HG03354 (cell line): Measurements from ENCODE around the gene D2HGDH.
A peak's percentile ranks its signal among the peaks of the same experiment; 100 is the strongest.

Experiments used
- ATAC-seq: cut with Tn5 transposase; IDR thresholded peaks from one replicate; pipeline ENCODE4 v1.9.1; 2021; ENCODE audit warnings: mild to moderate bottlenecking; ENCODE audit not compliant: unreplicated experiment, poor library complexity, severe bottlenecking

Gene D2HGDH

DNA sequence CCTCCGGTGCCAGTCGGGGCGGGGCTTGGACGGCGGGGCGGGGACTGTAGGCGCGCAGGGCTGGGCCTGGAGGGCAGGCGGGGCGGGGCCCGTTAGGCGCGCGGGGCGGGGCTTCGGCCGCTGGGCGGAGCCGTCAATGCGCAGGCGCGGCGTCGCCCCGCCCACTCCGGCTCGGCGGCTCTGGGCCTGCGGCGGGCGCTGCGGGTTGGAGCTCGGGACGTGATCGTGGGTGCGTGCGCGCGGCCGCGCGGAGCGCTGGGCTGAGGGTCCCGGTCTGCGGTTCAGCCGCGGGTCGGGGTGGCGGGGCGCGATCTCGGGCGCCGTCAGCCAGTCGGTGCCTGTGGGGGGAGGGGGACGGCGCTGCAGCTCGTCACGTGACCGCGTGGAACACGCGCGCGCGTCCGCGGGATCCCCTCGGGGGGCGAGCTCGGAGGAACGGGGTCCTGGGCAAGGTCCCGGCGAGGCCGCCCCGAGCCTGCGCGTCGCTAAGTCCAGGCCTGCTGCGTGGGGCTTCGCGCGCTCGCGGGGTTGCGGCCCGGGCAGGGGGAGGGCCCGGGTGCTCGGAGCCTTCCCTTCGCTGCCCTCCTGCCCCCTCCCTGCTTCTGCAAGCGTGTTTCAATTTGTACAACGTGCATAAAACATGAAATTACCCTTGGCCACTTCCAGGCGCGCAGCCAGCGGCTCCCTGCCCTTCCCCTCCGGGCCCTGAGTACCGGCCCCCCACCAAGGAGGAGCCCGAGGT is at the start of gene D2HGDH:
Gene D2HGDH, plus strand, starts transcription at position 164 of the 742 bp plus-strand sequence. CDS start 595 bp downstream, outside the sequence.
- ATAC-seq, result peak; percentile 80

DNA sequence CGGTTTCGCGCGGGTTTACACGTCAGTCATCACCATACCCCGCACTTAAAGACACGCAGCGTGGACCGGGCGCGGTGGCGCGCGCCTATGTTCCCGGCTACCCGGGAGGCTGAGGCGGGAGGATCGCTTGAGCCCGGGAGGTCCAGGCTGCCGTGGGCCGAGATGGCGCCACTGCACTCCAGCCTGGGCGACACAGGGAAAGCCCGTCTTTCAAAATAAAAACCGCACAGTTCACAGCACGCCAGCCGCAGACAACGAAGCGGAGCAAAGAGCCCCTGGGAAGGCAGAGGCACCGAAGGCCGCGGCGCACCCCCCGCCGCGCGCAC is 48.1 kb upstream of the D2HGDH start:
- ATAC-seq, result peak; percentile 20

DNA sequence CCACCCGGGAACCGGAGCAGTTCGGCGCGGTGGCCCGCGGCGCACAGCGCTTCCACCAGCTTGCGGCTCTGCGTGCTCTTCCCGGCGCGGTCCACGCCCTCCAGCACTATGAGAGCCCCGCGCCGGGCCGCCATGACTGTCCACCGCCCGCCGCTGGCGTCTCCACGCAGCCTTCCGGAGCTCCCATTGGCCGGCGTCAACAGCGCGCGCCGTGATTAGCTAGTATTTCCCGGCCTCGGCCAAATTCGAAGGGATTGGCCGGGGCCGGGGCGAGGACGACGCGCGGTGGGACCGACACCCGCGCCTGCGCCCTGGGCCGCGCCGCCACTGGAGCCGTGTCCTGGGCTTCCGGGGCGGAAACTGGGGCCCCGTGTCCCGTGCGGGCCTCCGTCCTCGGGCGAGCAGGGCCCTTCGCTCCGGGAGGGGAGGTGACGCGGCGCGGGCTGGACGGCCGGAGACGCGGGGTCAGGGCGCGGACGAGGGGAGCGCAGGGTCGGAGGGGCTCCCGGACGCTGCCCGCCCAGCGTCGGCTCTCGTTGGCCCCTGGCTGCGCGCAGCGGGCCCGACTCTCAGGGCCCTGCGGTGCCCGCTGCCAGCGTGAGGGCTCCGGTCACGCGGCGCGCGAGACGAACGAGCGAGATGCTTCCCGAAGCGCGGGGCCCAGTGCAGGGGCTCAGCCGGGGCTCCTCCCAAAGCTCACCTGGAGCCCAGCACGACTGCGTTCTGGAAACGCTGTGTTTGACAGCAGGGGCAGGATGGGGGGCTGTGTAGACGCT is 47.6 kb upstream of the D2HGDH start, which contains the start of gene DTYMK:
Gene DTYMK, minus strand, starts transcription at position 166 of the 776 bp plus-strand sequence. Its CDS starts 32 bp downstream, at position 134.
- peak; percentile 98 for ATAC-seq

DNA sequence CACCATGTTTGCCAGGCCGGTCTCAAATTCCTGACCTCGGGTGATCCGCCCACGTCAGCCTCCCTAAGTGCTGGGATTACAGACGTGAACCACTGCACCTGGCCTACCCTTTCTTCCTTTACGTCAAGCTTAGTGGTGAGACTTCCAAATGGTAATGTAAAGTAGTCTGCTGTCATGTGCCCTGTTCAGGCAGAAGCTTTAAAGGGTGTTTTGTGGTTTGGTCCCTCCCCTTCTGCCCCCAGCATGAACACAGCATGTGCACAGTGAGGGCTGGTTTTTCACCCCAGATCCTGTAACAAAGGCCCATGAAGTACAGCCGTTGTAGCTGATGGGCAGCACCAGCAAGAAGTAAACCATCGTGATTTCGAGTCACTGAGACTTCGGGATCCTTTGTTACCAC is 45.1 kb upstream of the D2HGDH start:
- no peak for ATAC-seq

DNA sequence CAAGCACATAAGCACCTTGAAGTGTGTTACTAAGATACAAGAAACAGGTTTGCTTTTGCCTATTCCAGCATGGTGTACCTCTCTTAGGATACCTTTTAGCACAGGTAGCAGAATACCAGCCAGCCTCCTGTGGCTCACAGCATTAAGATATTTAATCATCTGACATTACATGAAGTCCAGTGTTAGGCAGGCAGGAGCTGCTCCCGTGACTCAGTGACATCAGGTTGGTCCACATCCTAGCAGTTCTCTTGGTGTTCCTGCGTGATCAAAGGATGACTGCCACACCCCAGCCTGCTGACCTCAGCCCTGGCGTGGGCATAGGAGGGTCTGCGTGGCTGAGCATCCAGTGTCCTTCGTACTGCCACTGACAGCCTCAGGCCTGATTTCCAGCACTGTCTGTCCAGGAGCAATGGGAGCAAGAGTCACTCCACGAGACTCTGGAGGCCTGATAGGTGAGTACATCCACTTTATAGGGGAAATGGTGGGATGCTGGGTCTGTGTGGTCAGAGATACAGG is 44.2 kb upstream of the D2HGDH start:
- ATAC-seq, result no peak

DNA sequence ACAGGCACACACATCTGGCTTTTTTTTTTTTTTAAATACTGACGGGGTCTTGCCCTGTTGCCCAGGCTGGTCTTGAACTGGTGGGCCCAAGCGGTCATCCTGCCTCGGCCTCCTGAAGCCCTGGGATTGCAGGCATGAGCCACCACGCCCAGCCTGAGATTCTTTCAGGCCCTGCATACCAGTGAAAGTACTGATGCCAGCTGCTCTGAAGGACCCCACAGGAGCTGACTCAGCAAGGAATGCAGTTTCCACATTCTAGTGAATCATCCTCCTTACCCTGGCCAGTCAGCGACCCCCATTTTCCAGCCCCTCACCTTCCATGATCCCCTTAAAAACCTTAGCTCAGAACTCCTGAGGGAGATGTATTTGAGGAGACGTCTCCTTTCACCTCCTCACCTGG is 42.0 kb upstream of the D2HGDH start:
- ATAC-seq, result no peak

DNA sequence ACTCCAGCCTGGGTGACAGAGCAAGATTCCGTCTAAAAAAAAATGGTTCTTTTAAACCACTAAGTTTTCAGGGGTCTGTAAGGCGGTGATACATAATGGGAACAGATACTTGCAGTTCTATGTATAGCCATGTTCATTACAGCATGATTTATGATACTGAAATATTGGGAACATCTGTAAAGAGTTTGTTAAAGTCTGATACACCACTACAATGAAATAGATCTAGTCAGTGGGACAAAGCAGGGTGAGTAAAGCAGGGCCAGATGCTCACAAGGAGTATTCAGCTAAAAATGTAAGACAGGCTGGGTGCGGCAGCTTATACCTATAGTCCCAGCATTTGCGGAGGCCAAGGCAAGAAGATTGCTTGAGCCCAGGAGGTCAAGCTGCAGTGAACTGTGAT is 38.8 kb upstream of the D2HGDH start:
- ATAC-seq, result no peak

DNA sequence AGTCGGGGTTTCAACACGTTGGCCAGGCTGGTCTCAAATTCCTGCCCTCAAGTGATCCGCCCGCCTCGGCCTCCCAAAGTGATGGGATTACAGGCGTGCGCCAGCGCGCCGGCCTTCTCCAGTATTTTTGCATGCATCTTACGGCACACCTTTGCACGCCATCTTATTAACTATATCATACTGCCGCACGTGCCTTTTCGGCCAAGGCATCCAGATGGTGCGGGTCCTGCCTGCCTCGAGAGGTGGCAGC is 33.4 kb upstream of the D2HGDH start:
- ATAC-seq, result no peak

DNA sequence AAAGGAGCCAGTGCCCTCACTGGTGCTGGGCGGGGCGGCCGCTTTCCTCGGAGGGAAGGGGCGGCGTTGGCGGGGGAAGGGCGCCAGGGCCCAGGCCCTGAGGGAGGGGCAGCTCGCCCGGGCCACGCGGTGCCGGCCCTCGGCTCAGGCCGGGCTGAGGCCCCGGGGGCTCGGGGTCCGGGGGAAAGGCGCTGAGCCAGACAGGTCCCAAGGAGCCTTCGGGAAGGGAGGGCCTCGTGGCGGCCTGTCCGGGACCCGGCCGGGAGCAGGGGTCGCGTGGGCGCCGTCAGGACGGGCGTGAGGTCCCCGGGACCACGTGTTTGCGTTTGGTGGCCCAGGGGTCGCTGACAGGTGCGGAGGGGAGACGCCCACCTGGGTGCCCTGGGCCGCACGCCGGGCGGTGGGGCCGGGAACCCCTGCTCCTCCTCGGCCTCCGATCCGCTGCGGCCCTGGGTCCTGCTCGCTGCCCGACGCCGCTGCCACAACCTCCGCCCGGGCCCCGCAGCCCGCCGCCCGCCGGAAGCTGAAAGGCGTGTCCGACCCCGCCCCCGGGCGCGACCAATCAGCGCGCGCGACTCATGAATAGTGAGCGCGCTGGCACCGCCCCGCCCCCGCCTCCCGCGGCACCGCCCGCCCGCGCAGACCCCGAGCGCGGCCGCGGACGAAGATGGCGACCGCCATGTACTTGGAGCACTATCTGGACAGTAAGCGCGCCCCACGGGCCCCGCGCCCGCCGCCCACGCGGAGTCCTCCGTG is 32.9 kb upstream of the D2HGDH start, which contains the start of gene ING5:
Gene ING5, plus strand, starts transcription at position 641 of the 756 bp plus-strand sequence. Its CDS starts 27 bp downstream, at position 668.
- peak; percentile 63 for ATAC-seq

DNA sequence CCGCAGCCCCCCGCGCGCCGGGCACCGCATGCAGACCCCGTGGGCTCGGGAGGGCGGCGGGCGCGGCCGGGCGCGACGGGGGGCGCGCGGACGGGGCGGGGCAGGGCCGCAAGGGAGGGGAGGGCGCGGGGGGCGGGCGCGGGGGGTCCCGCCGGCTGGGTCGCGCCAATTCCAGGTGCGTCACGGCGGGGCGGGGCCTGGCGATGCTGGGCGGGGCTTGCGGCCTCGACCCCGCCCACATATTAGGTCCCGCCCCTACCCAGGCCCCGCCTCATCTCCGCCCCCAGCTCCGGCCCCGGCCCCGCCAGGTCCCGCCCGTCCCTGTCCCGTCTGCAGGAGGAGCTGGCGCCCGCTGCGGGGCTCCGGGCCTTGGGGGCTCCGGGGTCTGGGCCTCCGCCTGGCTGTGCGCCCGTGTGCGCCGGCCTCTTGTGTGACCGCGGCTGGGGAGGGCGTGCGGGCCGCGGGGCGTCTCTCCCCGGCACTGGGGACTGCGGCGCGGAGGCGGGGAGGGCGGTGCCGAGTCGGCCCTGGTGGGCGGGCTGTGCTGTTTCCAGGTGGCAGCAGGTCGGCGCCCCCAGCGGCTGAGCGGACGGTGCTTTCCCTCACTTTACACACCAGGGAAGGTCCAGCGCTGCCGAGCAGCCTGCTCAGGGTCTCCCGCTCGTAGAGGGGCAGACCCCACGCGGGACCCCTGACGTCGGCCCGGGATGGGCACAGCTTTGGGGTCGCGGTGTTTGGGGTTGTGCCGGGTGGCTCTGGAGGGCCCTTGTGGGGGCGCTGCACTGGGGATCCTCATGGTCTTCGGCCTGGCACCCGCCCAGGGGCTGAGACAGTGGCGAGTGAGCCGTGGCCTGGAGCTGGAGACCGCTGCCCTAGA is 32.0 kb upstream of the D2HGDH start:
- peak; percentile 75 for ATAC-seq

DNA sequence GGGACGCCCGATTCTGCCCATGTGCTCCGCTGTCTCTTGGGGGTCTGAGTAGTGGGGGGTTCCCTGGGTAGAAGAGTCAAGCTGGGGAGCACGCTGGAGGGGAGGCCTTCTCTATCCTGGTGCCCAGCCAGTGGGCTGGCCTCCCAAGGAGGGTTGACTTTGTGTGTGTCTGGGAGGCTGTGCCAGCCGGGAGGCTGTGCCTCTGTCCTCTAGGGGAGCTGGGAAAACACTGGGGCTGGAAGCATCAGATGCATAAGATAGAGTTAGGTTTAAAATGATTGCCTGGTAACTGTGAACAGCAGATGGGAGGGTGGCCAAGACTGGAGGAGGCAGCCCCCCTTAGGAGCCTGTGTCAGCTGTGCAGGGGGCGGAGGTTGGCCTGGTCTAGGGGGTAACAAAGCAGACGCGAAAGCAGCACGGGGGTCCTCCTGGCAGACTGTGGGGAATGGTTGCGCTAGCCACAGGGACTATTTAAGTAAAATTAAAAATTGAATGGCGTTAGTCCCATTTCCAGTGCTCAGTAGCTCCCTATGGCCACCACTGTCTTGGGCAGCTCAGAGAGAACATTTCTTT is 31.3 kb upstream of the D2HGDH start:
- ATAC-seq, result no peak

DNA sequence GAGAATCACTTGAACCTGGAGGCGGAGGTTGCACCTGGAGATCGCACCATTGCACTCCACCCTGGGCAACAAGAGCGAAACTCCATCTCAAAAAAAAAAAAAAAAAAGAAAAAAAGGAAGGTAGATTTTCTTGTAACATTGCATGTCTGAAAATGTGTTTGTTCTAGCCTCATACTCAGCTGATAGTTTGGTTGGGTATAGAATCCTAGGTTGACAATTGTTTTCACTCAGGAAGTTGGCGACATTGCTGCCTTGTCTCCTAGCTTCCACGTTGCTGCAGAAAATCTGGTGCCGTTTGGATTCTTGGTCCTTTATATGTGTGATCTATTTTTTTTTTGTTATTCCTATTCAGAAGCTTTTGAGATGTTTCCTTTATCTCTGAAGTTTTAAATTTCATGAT is 27.9 kb upstream of the D2HGDH start:
- no peak for ATAC-seq

DNA sequence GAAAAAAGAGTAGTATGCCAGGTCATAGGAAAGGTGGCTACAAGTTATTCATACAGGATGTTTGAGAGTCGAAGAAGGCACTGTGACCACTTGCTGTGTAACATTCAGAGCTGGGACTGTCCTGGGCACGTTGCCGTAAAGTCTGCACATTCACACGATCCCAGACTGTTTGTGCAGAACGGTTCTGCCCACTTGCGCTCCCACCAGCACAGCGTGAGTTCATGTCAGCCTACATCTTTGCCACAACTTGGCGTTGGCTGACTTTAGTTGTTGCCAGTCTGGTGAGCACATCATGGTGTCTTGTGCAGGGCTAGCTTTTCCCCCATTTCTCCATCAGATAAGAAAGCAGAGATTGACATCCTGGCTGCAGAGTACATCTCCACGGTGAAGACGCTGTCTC is 25.6 kb upstream of the D2HGDH start:
- ATAC-seq, result no peak

DNA sequence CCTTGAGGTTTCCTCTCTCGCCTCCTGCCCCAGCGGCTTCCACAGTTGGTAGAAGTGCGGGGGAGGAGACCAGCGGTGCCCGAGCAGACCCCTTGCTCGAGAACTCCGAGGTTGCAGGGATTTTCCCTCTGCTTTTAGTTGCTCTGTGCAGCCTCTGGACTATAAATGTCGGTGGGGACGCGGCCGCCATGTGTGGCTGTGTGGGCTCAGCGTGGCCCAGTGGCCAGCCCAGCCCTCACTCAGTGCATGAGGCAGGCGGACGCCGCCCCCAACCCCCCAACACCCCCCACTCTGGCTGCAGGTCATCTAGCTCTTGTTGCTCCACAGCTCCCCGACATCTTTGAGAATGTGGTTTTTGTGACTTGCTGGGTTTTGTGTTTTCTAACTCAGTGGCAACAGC is 15.3 kb upstream of the D2HGDH start:
- no peak for ATAC-seq

DNA sequence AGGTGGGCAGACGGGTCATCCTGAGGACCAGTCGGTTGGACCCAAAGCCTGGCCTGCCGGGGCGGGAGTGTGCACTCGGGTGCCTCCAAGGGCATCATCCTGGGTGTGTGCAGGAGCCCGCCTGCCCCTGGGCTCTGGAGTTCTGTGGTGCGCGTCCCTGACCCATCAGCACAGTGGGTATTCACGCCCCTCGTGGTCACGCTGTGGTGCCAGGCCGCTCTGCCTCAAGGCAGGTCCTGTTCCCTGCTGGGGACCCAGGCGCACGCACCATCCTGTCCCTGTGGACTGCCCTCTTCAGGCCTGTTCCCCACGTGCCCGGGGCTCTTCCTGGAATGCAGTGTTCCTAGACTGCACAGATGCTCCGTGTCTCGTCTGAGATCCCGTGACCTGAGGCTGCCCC is 14.3 kb upstream of the D2HGDH start:
- ATAC-seq, result no peak

DNA sequence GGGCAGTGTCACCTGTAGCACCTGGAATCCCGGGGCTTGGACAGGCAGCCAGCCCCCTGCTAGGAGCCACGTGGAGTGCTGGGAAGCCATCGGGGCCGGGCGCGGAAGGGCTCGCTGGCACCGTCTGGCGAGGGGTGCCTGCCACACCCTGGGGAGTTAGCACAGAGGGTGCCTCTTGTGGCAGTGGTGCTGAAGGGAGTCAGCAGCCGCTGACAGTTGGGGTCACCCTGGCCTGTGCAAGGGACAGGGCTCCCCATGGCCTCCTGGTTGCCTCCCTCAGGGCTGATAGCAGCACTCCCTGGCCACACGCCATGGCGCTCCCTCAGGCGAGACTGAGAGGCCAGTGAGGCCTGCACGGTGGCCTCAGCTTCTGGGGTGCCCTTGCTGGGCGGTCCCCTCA is 13.9 kb upstream of the D2HGDH start:
- no peak for ATAC-seq

DNA sequence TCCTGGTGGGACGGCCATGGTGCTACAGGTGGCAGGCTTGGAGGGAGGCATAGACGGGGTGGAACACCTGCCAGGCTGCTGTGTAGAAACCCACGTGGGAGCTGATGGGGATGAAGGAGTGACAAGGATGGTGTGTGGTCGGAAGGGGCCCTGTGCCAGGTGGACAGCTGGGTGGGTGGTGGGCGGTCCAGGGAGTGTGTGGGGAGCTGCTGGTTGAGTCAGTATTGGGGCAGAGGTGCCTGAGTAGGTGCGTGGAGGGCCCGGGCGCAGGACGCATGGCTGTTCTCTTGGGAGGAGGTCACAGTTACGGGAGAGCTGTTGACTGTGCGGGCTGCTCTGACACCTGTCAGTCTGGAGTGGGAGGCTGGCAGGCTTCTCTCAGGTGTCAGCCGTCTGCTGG is 12.6 kb upstream of the D2HGDH start:
- ATAC-seq, result no peak

DNA sequence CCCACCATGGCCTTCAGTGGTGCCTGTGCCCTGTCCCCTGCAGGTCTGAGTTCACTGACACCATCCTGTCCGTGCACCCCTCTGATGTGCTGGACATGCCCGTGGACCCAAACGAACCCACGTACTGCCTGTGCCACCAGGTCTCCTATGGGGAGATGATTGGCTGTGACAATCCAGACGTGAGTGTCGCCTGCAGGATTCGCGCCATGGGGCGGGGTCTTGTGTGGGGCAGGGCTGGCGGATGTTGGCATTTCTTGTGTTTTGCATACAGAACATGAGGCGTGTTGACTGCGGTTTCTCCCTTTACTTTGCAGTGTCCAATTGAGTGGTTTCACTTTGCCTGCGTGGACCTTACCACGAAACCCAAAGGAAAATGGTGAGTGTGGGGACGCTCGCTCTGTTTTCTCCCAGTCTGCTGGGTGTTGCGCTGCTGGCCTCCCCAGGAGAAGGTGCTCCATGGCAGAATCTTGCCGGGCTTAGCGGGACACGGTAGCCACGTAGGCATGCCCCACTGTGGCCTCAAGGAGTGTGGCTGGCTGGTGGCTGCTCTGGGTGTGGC is 11.5 kb upstream of the D2HGDH start:
- no peak for ATAC-seq
